GM21825 (cell line): ENCODE results near the gene CANT1.
A peak's percentile ranks its signal among the peaks of the same experiment; 100 is the strongest.

Source experiments
- ATAC-seq: cut with Tn5 transposase; IDR thresholded peaks from one replicate; pipeline ENCODE4 v1.9.1; 2021; ENCODE audit warnings: mild to moderate bottlenecking, moderate library complexity; ENCODE audit not compliant: unreplicated experiment

CANT1 gene

GRCh38 chr17:79012563-79013134, 3.1 kb upstream of the CANT1 start:
- ATAC-seq, result no peak

GRCh38 chr17:79011451-79012147, 2.0 kb upstream of the CANT1 start:
- ATAC-seq, result no peak

- ATAC-seq, result no peak
Measured at GRCh38 chr17:79010304-79010646, 711 bp upstream of the CANT1 start.

- peak; percentile 5 for ATAC-seq
Measured at GRCh38 chr17:79008666-79009387, 737 bp downstream of the CANT1 start.

- no peak for ATAC-seq
Measured at GRCh38 chr17:79007504-79008381, 1.8 kb downstream of the CANT1 start.

- ATAC-seq, result no peak
Measured at GRCh38 chr17:79006794-79007503, 2.6 kb downstream of the CANT1 start.

- no peak for ATAC-seq
Measured at GRCh38 chr17:79006046-79006445, 3.5 kb downstream of the CANT1 start.

GRCh38 chr17:79005063-79005861, 4.3 kb downstream of the CANT1 start:
- no peak for ATAC-seq

- ATAC-seq, result no peak
Measured at GRCh38 chr17:79003661-79004411, 5.7 kb downstream of the CANT1 start.

GRCh38 chr17:79002796-79003593, 6.6 kb downstream of the CANT1 start:
- ATAC-seq, result no peak

GRCh38 chr17:79002291-79002690, 7.3 kb downstream of the CANT1 start:
- no peak for ATAC-seq

- ATAC-seq, result no peak
Measured at GRCh38 chr17:79001190-79002020, 8.2 kb downstream of the CANT1 start.

GRCh38 chr17:79000396-79001189, 9.0 kb downstream of the CANT1 start:
- no peak for ATAC-seq

GRCh38 chr17:78999947-79000395, 9.6 kb downstream of the CANT1 start:
- no peak for ATAC-seq

GRCh38 chr17:78999056-78999768, 10.4 kb downstream of the CANT1 start:
- no peak for ATAC-seq
